ENCODE data around the gene SETDB1.

- TF ChIP-seq CTCF (IDR thresholded peaks at IDR 0.05; ENCODE audit: poor library complexity, severe bottlenecking) = peak; percentile 40
- TF ChIP-seq EP300 (conservative IDR thresholded peaks at IDR 0.05; ENCODE audit: poor library complexity, severe bottlenecking) = peak; percentile 61
- no peak for TF ChIP-seq EZH2 (IDR thresholded peaks at IDR 0.05; ENCODE audit: borderline replicate concordance, insufficient read depth, low read length, poor library complexity, severe bottlenecking)
Observed at GRCh38 chr1:150926097-150926741, at the start of gene SETDB1.

Data from neural cell (in vitro differentiated cells).